GF-D8 (cell line): ENCODE data around the gene LUC7L.
"Not testable (repeated sequence)": the region's sequence is repeated elsewhere in the genome, so short reads cannot be mapped to it uniquely, and the experiment has no call there.

Experiments
- DNase-seq: peaks from one replicate; lab custom pipeline; 2025; lab: John Stamatoyannopoulos, UW

LUC7L gene

GRCh38 chr16:229731-230281 is 557 bp upstream of the LUC7L start:
- DNase-seq: no peak

- DNase-seq: no peak
Measured at GRCh38 chr16:228151-228851, 948 bp downstream of the LUC7L start.

- DNase-seq: no peak
Measured at GRCh38 chr16:220021-220420, 9.2 kb downstream of the LUC7L start.

- no peak for DNase-seq
Measured at GRCh38 chr16:212999-213398, 16.2 kb downstream of the LUC7L start.

DNA sequence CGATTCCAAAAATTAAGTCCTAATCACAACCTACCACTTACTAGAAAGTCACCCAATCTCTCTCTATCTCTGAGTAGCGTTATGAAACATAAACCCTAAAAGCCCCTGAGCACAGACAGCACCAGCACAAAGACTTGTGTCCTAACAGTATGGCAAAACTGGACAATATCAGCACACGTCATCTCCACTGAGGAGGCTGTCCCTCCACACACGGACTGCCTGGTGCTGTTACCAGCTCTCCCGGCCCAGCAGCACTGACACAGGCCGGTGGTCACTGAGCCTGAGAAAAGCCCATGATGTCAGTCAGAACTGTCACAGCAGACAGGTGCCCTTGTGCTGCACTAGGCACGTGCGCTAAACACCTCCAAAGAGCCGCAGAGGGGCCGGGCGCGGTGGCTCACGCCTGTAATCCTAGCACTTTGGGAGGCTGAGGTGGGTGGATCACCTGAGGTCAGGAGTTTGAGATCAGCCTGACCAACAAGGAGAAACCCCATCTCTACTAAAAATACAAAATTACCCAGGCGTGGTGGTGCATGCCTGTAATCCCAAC is 17.5 kb downstream of the LUC7L start:
- not testable (repeated sequence) for DNase-seq

DNA sequence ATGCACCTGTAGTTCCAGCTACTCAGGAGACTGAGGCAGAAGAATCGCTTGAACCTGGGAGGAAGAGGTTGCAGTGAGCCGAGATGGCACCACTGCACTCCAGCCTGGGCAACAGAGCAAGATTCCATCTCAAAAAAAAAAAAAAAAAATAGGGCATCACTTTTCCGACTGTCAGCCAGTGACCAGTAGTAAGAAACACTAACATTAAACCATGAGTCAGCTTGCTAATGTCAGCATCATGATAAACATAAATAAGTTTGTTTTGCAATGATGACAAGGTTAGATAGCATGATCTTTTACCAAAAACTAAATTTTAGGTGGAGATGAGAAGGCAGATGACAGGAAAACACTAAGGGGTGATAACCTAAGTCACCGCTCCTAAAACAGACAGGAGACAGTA is 19.9 kb downstream of the LUC7L start:
- DNase-seq: not testable (repeated sequence)

DNA sequence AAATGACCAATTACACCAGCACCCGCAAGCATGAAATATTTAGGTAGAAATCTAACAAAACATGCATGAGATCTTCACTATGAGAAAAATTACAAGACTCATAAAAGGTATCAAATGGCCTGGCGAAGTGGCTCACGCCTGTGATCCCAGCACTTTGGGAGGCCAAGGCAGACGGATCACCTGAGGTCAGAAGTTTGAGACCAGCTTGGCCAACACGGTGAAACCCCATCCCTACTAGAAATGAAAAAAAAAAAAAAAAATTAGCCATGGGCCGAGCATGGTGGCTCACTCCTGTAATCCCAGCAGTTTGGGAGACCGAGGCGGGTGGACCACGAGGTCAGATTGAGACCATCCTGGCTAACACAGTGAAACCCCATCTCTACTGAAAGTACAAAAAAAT is 25.2 kb downstream of the LUC7L start:
- DNase-seq: not testable (repeated sequence)

DNA sequence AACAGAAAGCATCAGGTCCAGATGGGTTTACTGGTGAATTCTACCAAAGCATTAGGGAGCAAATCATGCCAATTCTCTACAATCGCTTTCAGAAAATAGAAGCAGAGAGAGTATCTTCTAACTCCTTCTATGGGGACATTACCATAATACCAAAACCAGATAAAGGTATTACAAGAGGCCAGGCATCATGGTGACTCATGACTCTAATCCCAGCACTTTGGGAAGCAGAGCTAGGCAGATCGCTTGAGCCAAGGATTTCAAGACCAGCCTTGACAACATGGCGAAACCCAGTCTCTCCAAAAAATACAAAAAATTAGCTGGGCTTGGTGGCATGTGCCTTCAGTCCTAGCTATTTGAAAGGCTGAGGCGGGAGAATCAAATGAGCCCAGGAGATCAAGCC is 26.0 kb downstream of the LUC7L start:
- DNase-seq: no peak

DNA sequence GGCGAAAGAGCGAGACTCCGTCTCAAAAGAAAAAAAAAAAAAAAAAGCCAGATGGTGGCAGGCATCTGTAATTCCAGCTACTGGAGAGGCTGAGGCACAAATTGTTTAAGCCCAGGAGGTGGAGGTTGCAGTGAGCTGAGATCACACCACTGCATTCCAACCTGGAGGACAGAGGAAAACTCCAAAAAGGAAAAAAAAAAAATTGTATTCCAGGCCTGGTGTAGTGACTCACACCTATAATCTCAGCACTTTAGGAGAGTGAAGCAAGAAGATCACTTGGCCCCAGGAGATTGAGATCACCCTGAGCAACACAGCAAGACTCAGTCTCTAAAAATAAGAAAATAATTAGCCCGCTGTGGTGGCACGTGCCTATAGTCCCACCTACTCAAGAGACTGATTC is 28.9 kb downstream of the LUC7L start:
- DNase-seq: no peak

- no peak for DNase-seq
Measured at GRCh38 chr16:194516-194915, 34.7 kb downstream of the LUC7L start.

- no peak for DNase-seq
Measured at GRCh38 chr16:193441-193840, 35.8 kb downstream of the LUC7L start.

DNA sequence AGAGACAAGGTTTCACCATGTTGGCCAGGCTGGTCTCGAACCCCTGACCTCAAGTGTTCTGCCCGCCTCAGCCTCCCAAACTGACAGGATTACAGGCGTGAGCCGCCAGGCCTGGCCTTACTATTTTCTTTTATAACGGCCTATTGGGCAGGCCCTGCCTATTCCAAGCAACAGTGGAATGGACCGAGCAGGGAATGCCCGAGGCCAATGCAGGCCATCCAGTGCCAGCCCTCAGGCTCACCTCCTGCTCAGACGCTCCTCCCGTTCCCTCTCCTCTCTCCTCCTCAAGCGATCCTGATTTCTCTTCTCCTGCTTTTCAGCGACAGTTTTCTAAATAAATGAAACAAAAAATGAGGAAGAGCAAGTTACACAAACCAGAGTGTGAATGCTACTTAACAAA is 36.6 kb downstream of the LUC7L start:
- no peak for DNase-seq

- DNase-seq: no peak
Measured at GRCh38 chr16:191831-192230, 37.4 kb downstream of the LUC7L start.

GRCh38 chr16:189604-190186 is 39.6 kb downstream of the LUC7L start:
- no peak for DNase-seq

- no peak for DNase-seq
Measured at GRCh38 chr16:188674-189073, 40.6 kb downstream of the LUC7L start.

GRCh38 chr16:187330-187729 is 41.9 kb downstream of the LUC7L start:
- no peak for DNase-seq

GRCh38 chr16:185691-186090 is 43.6 kb downstream of the LUC7L start:
- no peak for DNase-seq

- no peak for DNase-seq
Measured at GRCh38 chr16:185213-185612, 44.0 kb downstream of the LUC7L start.

- no peak for DNase-seq
Measured at GRCh38 chr16:183005-183404, 46.2 kb downstream of the LUC7L start.

- DNase-seq: no peak
Measured at GRCh38 chr16:181565-182021, 47.7 kb downstream of the LUC7L start.

DNA sequence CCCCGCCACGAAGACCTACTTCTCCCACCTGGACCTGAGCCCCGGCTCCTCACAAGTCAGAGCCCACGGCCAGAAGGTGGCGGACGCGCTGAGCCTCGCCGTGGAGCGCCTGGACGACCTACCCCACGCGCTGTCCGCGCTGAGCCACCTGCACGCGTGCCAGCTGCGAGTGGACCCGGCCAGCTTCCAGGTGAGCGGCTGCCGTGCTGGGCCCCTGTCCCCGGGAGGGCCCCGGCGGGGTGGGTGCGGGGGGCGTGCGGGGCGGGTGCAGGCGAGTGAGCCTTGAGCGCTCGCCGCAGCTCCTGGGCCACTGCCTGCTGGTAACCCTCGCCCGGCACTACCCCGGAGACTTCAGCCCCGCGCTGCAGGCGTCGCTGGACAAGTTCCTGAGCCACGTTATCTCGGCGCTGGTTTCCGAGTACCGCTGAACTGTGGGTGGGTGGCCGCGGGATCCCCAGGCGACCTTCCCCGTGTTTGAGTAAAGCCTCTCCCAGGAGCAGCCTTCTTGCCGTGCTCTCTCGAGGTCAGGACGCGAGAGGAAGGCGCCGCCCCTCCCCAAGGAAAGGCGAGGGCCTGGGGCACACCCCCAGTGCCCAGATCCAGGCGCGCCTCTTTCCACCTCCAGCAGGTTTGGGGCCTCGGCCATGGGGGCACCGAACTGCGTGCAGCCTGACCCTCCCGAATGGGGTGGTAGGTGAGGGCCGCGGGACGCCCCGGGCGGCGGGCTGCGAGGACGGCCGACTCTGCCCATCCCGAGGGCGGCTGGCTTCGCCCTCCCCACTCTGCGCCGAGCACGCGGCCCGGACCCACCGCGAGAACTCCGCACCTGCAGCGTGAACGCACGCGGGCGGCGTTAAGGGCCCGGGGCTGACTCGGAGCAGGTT is 48.3 kb downstream of the LUC7L start:
- DNase-seq: peak; percentile 61

GRCh38 chr16:180101-180675 is 49.1 kb downstream of the LUC7L start, which contains the start of gene HBQ1:
Gene HBQ1 (plus strand): TSS chr16:180459. CDS start chr16:180487, 28 bp downstream.
- no peak for DNase-seq
